Activated B cell treated with CpG ODN at 0.5 μM for 24 hours (primary cell): Measurements from ENCODE around the gene ITM2C. TPM values are rescaled to one million over a fixed set of nuclear protein-coding genes. Genes with fewer than 3 reads are reported as not detected.
A peak's percentile ranks its signal among the peaks of the same experiment; 100 is the strongest.

Experiments used
- ATAC-seq: fragments of 200-7000 bp; cut with Tn5 transposase; one replicate; pipeline ENCODE4 v1.10.0; 2021; ENCODE audit warnings: low read depth, mild to moderate bottlenecking, moderate library complexity
- CTCF ChIA-PET: fragments of 350-600 bp; sonication (Branson Sonifier 250); formaldehyde crosslinking; loops from one replicate; lab custom pipeline; 2021; ENCODE audit warnings: antibody characterized with exemption; lab: Charles Lee
- POLR2A ChIA-PET: fragments of 350-600 bp; sonication (Branson Sonifier 250); formaldehyde crosslinking; loops from one replicate; lab custom pipeline; 2021; ENCODE audit warnings: antibody characterized with exemption; lab: Charles Lee
- DNase-seq: peaks from one replicate; pipeline ENCODE4 v3.0.0; 2022
- H3K27ac Mint-ChIP-seq: one replicate; pipeline ENCODE4 v1.8.0; 2020; ENCODE audit warnings: mixed read lengths
- H3K27me3 Mint-ChIP-seq: one replicate; pipeline ENCODE4 v1.8.0; 2021; ENCODE audit warnings: mixed read lengths
- H3K36me3 Mint-ChIP-seq: one replicate; pipeline ENCODE4 v1.8.0; 2021; ENCODE audit warnings: low read depth, mixed read lengths
- H3K4me1 Mint-ChIP-seq: one replicate; pipeline ENCODE4 v1.8.0; 2021; ENCODE audit warnings: mixed read lengths
- H3K4me3 Mint-ChIP-seq: one replicate; pipeline ENCODE4 v1.8.0; 2020; ENCODE audit warnings: mild to moderate bottlenecking, mixed read lengths
- H3K9me3 Mint-ChIP-seq: one replicate; pipeline ENCODE4 v1.8.0; 2020; ENCODE audit warnings: mixed read lengths
- CTCF ChIP-seq: fragments of 200-600 bp; IDR thresholded peaks from one replicate; pipeline ENCODE4 v1.8.0; 2022; ENCODE audit warnings: antibody characterized with exemption, mild to moderate bottlenecking
- intact Hi-C: fragments of 100-400 bp; cut with micrococcal nuclease; formaldehyde crosslinking; loops from one replicate; pipeline ENCODE4 v1.15.1; 2024
- total RNA-seq: library from RNA; stranded (reverse); gene quantifications from 2 replicates; pipeline ENCODE4 v1.2.3, GENCODE V29; 2022

Gene ITM2C
- total RNA-seq, 1 donor from 2014 or later: 102 TPM

GRCh38 chr2:230877116-230877758 lies 12.5 kb downstream of the ITM2C start:
- DNase-seq: no peak
- no peak overlapping the region for H3K4me3 Mint-ChIP-seq
- ChIA-PET POLR2A (interaction anchor here (0.7 to 2.2 kb wide), 7 partner anchors 8 to 110 kb away, joined by 3 to 9 read pairs (median 4); partner anchors contain the start of gene ITM2C), CTCF (interaction anchor here (0.6 to 2.6 kb wide), 3 partner anchors 9 to 15 kb away, joined by 3 to 9 read pairs (median 3); no protein-coding TSS in a partner anchor)
- peaks cover 34% of the 10 kb centered on the region for H3K36me3 Mint-ChIP-seq
- no peaks in the 10 kb centered on the region for H3K27me3 Mint-ChIP-seq
- ATAC-seq: no peak
- H3K27ac Mint-ChIP-seq: peak overlapping the region; percentile 86
- TF ChIP-seq CTCF: no peak
- H3K4me1 Mint-ChIP-seq: peaks cover 69% of the 10 kb centered on the region
- no peaks in the 10 kb centered on the region for H3K9me3 Mint-ChIP-seq
- intact Hi-C loops: no loop called here

GRCh38 chr2:230877759-230878598 lies 13.2 kb downstream of the ITM2C start:
- POLR2A ChIA-PET: interaction anchor here (0.6 to 2.2 kb wide), 10 partner anchors 9 to 1436 kb away, joined by 3 to 9 read pairs (median 4); partner anchors contain the start of genes ITM2C and NCL
- Mint-ChIP-seq H3K4me3 (peak overlapping the region; percentile 46), H3K27me3 (no peaks in the 10 kb centered on the region), H3K27ac (peak overlapping the region; percentile 86), H3K9me3 (no peaks in the 10 kb centered on the region), H3K36me3 (peaks cover 34% of the 10 kb centered on the region), H3K4me1 (peaks cover 62% of the 10 kb centered on the region)
- no peak for TF ChIP-seq CTCF
- intact Hi-C loops: loop anchor here (2.0 kb wide), 1 partner anchor 13 kb away; the partner anchor contains the start of gene ITM2C
- ATAC-seq (peak; percentile 33), DNase-seq (no peak)
- CTCF ChIA-PET: interaction anchor here (0.6 to 2.6 kb wide), 6 partner anchors 10 to 30 kb away, joined by 3 to 9 read pairs (median 3); partner anchors contain the start of gene ITM2C

GRCh38 chr2:230878599-230879188 lies 14.0 kb downstream of the ITM2C start:
- no peaks in the 10 kb centered on the region for H3K9me3 Mint-ChIP-seq
- H3K27ac Mint-ChIP-seq: peak overlapping the region; percentile 86
- ChIA-PET POLR2A (interaction anchor here (0.8 to 2.2 kb wide), 6 partner anchors 11 to 585 kb away, joined by 3 to 9 read pairs (median 4); partner anchors contain the start of gene NCL), CTCF (interaction anchor here (0.6 to 2.6 kb wide), 4 partner anchors 12 to 31 kb away, joined by 3 to 9 read pairs (median 4); partner anchors contain the start of gene ITM2C)
- no peak for TF ChIP-seq CTCF
- DNase-seq: no peak
- no peak for ATAC-seq
- intact Hi-C loops: loop anchor here (2.0 kb wide), 1 partner anchor 14 kb away; the partner anchor contains the start of gene ITM2C
- H3K4me3 Mint-ChIP-seq: peak overlapping the region; percentile 21
- peaks cover 34% of the 10 kb centered on the region for H3K36me3 Mint-ChIP-seq
- H3K27me3 Mint-ChIP-seq: no peaks in the 10 kb centered on the region
- H3K4me1 Mint-ChIP-seq: peaks cover 56% of the 10 kb centered on the region

- intact Hi-C loops: loop anchor here (2.0 kb wide), 1 partner anchor 15 kb away; the partner anchor contains the start of gene ITM2C
- Mint-ChIP-seq H3K27me3 (no peaks in the 10 kb centered on the region), H3K4me1 (peaks cover 51% of the 10 kb centered on the region), H3K27ac (peak overlapping the region; percentile 86), H3K9me3 (no peaks in the 10 kb centered on the region), H3K36me3 (peaks cover 31% of the 10 kb centered on the region), H3K4me3 (no peak overlapping the region)
- no peak for DNase-seq
- ChIA-PET CTCF (interaction anchor here (1.4 to 2.6 kb wide), 2 partner anchors 13 to 31 kb away, joined by 3 to 9 read pairs; no protein-coding TSS in a partner anchor), POLR2A (interaction anchor here (1.1 to 2.2 kb wide), 3 partner anchors 12 to 585 kb away, joined by 3 to 9 read pairs (median 4); partner anchors contain the start of gene NCL)
- ATAC-seq: no peak
- no peak for TF ChIP-seq CTCF
Measured at GRCh38 chr2:230879271-230879882, 14.6 kb downstream of the ITM2C start.
